DOHH2 (cell line): ENCODE data around the gene AMD1.

Experiments used
- H3F3A ChIP-seq: fragments of 200-600 bp; sonication (generic), shearing (Covaris generic); 2 replicates; pipeline ENCODE4 v1.6.0; 2016; ENCODE audit warnings: antibody characterized with exemption, mild to moderate bottlenecking; ENCODE audit not compliant: control insufficient read depth, insufficient read depth
- H3K27ac ChIP-seq: fragments of 200-600 bp; sonication (generic); 2 replicates; pipeline ENCODE4 v1.5.1; 2014; ENCODE audit warnings: low read depth, mild to moderate bottlenecking, low read length, moderate library complexity
- H3K27me3 ChIP-seq: fragments of 200-600 bp; sonication (generic); 2 replicates; pipeline ENCODE4 v1.6.1; 2014; ENCODE audit warnings: mild to moderate bottlenecking, low read length, mixed read lengths; ENCODE audit not compliant: control insufficient read depth
- H3K36me3 ChIP-seq: fragments of 200-600 bp; sonication (generic); 2 replicates; pipeline ENCODE4 v1.6.1; 2014; ENCODE audit warnings: mild to moderate bottlenecking, low read length, moderate library complexity, mixed read lengths; ENCODE audit not compliant: control insufficient read depth
- H3K4me1 ChIP-seq: fragments of 200-600 bp; sonication (generic); 2 replicates; pipeline ENCODE4 v1.6.1; 2014; ENCODE audit warnings: mild to moderate bottlenecking, low read length, mixed read lengths; ENCODE audit not compliant: control insufficient read depth
- H3K4me2 ChIP-seq: fragments of 200-600 bp; sonication (generic); 2 replicates; pipeline ENCODE4 v1.6.0; 2014; ENCODE audit warnings: mild to moderate bottlenecking, low read length, moderate library complexity
- H3K4me3 ChIP-seq: fragments of 200-600 bp; sonication (generic); 2 replicates; pipeline ENCODE4 v1.5.1; 2014; ENCODE audit warnings: mild to moderate bottlenecking, low read length, mixed read lengths
- H3K79me2 ChIP-seq: fragments of 200-600 bp; sonication (generic); 2 replicates; pipeline ENCODE4 v1.6.1; 2014; ENCODE audit warnings: mild to moderate bottlenecking, low read length, mixed read lengths; ENCODE audit not compliant: control insufficient read depth
- H3K9me2 ChIP-seq: fragments of 200-600 bp; sonication (generic); replicated peaks from 2 replicates; pipeline ENCODE4 v1.6.1; 2014; ENCODE audit warnings: mild to moderate bottlenecking, low read length, mixed read lengths; ENCODE audit not compliant: control insufficient read depth
- H3K9me3 ChIP-seq: fragments of 200-600 bp; sonication (generic); 2 replicates; pipeline ENCODE4 v1.6.1; 2014; ENCODE audit warnings: antibody characterized with exemption, low read length, mixed read lengths; ENCODE audit not compliant: control insufficient read depth, insufficient read depth
- H4K20me1 ChIP-seq: fragments of 200-600 bp; sonication (generic); 2 replicates; pipeline ENCODE4 v1.6.0; 2014; ENCODE audit warnings: low read depth, mild to moderate bottlenecking, antibody characterized with exemption, low read length, moderate library complexity; ENCODE audit not compliant: control insufficient read depth, insufficient read depth
- CTCF ChIP-seq: fragments of 200-600 bp; sonication (generic); IDR thresholded peaks from one replicate; pipeline ENCODE4 v1.5.1; 2014; ENCODE audit warnings: antibody characterized with exemption, mild to moderate bottlenecking, low read depth, low read length; ENCODE audit not compliant: poor library complexity, severe bottlenecking
- EZH2phosphoT487 ChIP-seq: fragments of 200-600 bp; sonication (generic); IDR thresholded peaks from 2 replicates; pipeline ENCODE4 v1.6.1; 2017; ENCODE audit warnings: borderline replicate concordance, mild to moderate bottlenecking, antibody characterized with exemption, low read length, moderate library complexity, mixed read lengths

The AMD1 gene

GRCh38 chr6:110856296-110856695 lies 18.3 kb upstream of the AMD1 start:
- H3K27me3 ChIP-seq = no peaks in the 10 kb centered on the region
- no peaks in the 10 kb centered on the region for H3K9me2 ChIP-seq
- H3K4me3 ChIP-seq = no peak overlapping the region
- TF ChIP-seq EZH2phosphoT487 = no peak
- TF ChIP-seq CTCF = no peak
- no peaks in the 10 kb centered on the region for H3K9me3 ChIP-seq
- H3K36me3 ChIP-seq = no peaks in the 10 kb centered on the region
- H3K79me2 ChIP-seq = no peaks in the 10 kb centered on the region
- H3K27ac ChIP-seq = no peak overlapping the region
- H3F3A ChIP-seq = no peaks in the 10 kb centered on the region
- H4K20me1 ChIP-seq = no peaks in the 10 kb centered on the region
- no peaks in the 10 kb centered on the region for H3K4me1 ChIP-seq
- H3K4me2 ChIP-seq = no peak overlapping the region

GRCh38 chr6:110858016-110858415 lies 16.6 kb upstream of the AMD1 start:
- Histone ChIP-seq H3K9me3 (no peaks in the 10 kb centered on the region), H3K27ac (no peak overlapping the region), H3K4me1 (no peaks in the 10 kb centered on the region), H3K4me2 (no peak overlapping the region), H3K9me2 (no peaks in the 10 kb centered on the region), H3F3A (no peaks in the 10 kb centered on the region), H3K27me3 (no peaks in the 10 kb centered on the region), H3K4me3 (no peak overlapping the region), H3K79me2 (no peaks in the 10 kb centered on the region), H3K36me3 (no peaks in the 10 kb centered on the region), H4K20me1 (no peaks in the 10 kb centered on the region)
- TF ChIP-seq EZH2phosphoT487 (no peak), CTCF (no peak)

GRCh38 chr6:110858562-110859214 lies 15.9 kb upstream of the AMD1 start:
- Histone ChIP-seq H3K36me3 (no peaks in the 10 kb centered on the region), H3K4me3 (no peak overlapping the region)

More at GRCh38 chr6:110858562-110859214, 15.9 kb upstream of the AMD1 start:
- Histone ChIP-seq H3F3A (no peaks in the 10 kb centered on the region), H3K27me3 (no peaks in the 10 kb centered on the region), H3K4me2 (no peak overlapping the region), H3K79me2 (no peaks in the 10 kb centered on the region), H3K9me3 (no peaks in the 10 kb centered on the region), H3K27ac (no peak overlapping the region), H3K9me2 (no peaks in the 10 kb centered on the region), H3K4me1 (no peaks in the 10 kb centered on the region), H4K20me1 (no peaks in the 10 kb centered on the region)
- TF ChIP-seq CTCF (no peak), EZH2phosphoT487 (no peak)
